Measurements from ENCODE around the gene LYZL6.

The LYZL6 gene

DNA sequence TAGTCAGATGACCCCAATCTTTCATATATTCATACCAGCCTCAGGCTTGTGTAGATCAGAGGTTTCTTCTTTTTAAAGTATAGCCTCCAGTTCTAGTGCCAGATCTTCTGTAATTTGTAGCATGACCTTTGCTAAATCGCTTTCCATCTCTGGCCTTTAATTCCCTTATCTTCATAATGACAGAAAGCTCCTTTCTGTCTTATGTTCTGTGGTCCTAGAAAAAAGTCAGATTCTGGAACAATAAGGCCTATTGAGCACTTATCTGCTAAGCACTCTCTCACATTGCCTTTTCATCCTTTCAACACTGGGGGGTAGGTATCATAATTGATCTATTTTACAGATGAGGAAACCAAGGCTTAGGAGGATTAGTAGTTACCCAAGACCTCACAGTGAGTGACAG, 28.6 kb upstream of the LYZL6 start:
- TF ChIP-seq REST (IDR thresholded peaks at IDR 0.05; ENCODE audit: insufficient read depth in 1 of 2, low read depth in 2 of 2, low read length in 2 of 2): no peak
- TF ChIP-seq SIN3A (IDR thresholded peaks at IDR 0.05; ENCODE audit: borderline replicate concordance, insufficient read depth, low read length): no peak
- TF ChIP-seq POLR2AphosphoS5 (IDR thresholded peaks at IDR 0.05; ENCODE audit: low read depth, low read length): no peak
- no peak for TF ChIP-seq FOXP2 (optimal IDR thresholded peaks at IDR 0.05; ENCODE audit: borderline replicate concordance, extremely low read depth, extremely low read length, insufficient read depth)
- no peak for TF ChIP-seq TAF1 (IDR thresholded peaks at IDR 0.05; ENCODE audit: borderline replicate concordance, insufficient read depth, low read length)

- TF ChIP-seq TAF1 (IDR thresholded peaks at IDR 0.05; ENCODE audit: borderline replicate concordance, insufficient read depth, low read length) (no peak), REST (IDR thresholded peaks at IDR 0.05; ENCODE audit: insufficient read depth in 1 of 2, low read depth in 2 of 2, low read length in 2 of 2) (no peak), SIN3A (IDR thresholded peaks at IDR 0.05; ENCODE audit: borderline replicate concordance, insufficient read depth, low read length) (no peak)
Observed at GRCh38 chr17:35969558-35970380, 26.3 kb upstream of the LYZL6 start.

DNA sequence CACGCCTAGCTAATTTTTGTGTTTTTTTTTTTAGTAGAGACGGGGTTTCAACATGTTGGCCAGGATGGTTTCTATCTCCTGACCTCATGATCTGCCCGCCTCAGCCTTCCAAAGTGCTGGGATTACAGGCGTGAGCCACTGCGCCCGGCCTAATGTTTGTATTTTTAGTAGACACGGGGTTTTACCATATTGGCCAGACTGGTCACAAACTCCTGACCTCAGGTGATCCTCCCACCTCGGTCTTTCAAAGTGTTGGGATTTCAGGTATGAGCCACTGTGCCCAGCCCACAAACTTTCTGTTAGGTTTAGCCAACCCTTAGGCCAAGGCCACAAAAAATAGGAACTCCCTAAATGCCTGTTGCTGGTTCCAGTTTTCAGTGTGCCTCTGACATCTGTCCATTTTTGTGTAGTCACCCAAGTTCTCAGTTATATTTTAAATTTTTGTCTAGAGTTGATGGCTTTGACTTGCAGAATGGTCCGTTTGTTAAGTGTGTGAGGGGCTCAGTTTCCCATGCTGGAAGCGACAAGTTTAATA, 25.1 kb upstream of the LYZL6 start:
- TF ChIP-seq POLR2AphosphoS5 (IDR thresholded peaks at IDR 0.05; ENCODE audit: low read depth, low read length) (no peak), FOXP2 (optimal IDR thresholded peaks at IDR 0.05; ENCODE audit: borderline replicate concordance, extremely low read depth, extremely low read length, insufficient read depth) (no peak), REST (IDR thresholded peaks at IDR 0.05; ENCODE audit: insufficient read depth in 1 of 2, low read depth in 2 of 2, low read length in 2 of 2) (no peak), TAF1 (IDR thresholded peaks at IDR 0.05; ENCODE audit: borderline replicate concordance, insufficient read depth, low read length) (no peak), SIN3A (IDR thresholded peaks at IDR 0.05; ENCODE audit: borderline replicate concordance, insufficient read depth, low read length) (no peak)

DNA sequence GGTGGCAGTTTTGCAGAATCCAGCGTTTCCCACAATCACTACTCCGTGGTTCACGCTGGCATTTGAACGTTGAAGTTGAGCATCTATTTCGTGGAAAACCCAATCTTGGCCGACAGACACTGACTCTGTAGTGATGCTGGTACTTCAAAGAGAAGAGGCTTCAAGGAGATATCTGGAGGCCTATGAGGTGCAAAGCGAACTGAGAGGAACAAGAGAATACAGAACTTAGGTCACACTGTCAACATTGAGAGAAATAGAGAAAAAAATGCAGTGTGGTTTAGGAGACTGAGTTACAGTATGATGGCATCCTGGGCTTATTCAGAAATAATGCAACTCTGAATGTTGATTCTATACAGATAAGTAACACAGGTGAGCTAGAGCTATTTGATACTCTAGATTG, 21.8 kb upstream of the LYZL6 start:
- TF ChIP-seq FOXP2 (optimal IDR thresholded peaks at IDR 0.05; ENCODE audit: borderline replicate concordance, extremely low read depth, extremely low read length, insufficient read depth): no peak
- no peak for TF ChIP-seq SIN3A (IDR thresholded peaks at IDR 0.05; ENCODE audit: borderline replicate concordance, insufficient read depth, low read length)
- no peak for TF ChIP-seq POLR2AphosphoS5 (IDR thresholded peaks at IDR 0.05; ENCODE audit: low read depth, low read length)
- no peak for TF ChIP-seq REST (IDR thresholded peaks at IDR 0.05; ENCODE audit: insufficient read depth in 1 of 2, low read depth in 2 of 2, low read length in 2 of 2)

Measured in PFSK-1 (cell line).